GM18861 (cell line): ENCODE data around the gene SCNN1A.

Source experiments
- ATAC-seq: cut with Tn5 transposase; IDR thresholded peaks from one replicate; pipeline ENCODE4 v1.9.1; 2021; ENCODE audit not compliant: unreplicated experiment

Gene SCNN1A

DNA sequence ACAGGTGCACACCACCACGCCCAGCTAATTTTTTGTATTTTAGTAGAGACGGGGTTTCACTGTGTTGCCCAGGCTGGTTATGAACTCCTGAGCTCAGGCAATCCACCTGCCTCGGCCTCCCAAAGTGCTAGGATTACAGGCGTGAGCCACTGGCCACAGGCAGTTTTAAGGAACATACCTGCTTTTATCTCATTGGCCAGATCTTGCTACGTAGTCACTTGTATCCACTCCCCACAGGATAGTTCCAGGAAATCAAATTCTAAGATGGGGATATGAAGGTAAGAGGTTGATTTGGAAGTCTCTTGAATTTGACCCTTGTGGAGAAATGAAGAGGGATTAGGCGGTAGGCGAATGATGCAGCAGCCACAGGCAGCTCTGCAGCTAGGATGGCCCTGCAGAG, 73.6 kb downstream of the SCNN1A start:
- ATAC-seq: no peak

DNA sequence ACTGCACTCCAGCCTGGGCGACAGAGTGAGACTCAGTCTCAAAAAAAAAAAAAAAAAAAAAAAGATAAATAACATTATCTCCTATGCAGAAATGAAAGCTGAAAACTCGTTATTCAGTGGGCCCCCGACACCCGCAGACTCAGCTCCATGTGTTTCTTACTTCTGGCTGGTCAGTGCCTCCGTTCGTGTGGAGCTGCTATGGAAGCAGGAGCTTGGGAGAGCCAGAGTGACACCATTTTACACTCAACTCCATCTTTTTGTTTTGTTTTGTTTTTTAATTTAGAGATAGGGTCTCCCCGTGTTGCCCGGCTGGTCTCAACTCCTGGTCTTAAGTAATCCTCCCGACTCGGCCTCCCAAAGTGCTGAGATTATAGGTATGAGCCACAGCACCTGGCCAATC, 78.2 kb downstream of the SCNN1A start:
- ATAC-seq: no peak
